ENCODE results near the gene CDX1.

The CDX1 gene

GRCh38 chr5:150184990-150185912, 18.7 kb downstream of the CDX1 start:
- DNase-seq: no peak

GRCh38 chr5:150186137-150186536, 19.6 kb downstream of the CDX1 start:
- no peak for DNase-seq

- DNase-seq: no peak
Observed at GRCh38 chr5:150186897-150187296, 20.3 kb downstream of the CDX1 start.

- DNase-seq: no peak
Observed at GRCh38 chr5:150188146-150188842, 21.7 kb downstream of the CDX1 start.

- DNase-seq: no peak
Observed at GRCh38 chr5:150189326-150189725, 22.7 kb downstream of the CDX1 start.

GRCh38 chr5:150189728-150190502, 23.3 kb downstream of the CDX1 start, which contains the start of gene SLC6A7:
SLC6A7 (plus strand) TSS chr5:150190062; CDS start chr5:150190328, 266 bp downstream.
- no peak for DNase-seq

- no peak for DNase-seq
Observed at GRCh38 chr5:150190503-150190979, 24.0 kb downstream of the CDX1 start.

- DNase-seq: no peak
Observed at GRCh38 chr5:150190987-150191386, 24.4 kb downstream of the CDX1 start.

GRCh38 chr5:150192462-150192861, 25.9 kb downstream of the CDX1 start:
- DNase-seq: no peak

- no peak for DNase-seq
Observed at GRCh38 chr5:150195736-150196485, 29.3 kb downstream of the CDX1 start.

GRCh38 chr5:150196514-150196913, 29.9 kb downstream of the CDX1 start:
- DNase-seq: no peak

GRCh38 chr5:150196986-150197385, 30.4 kb downstream of the CDX1 start:
- no peak for DNase-seq

- DNase-seq: no peak
Observed at GRCh38 chr5:150197476-150197875, 30.9 kb downstream of the CDX1 start.

GRCh38 chr5:150202501-150202900, 35.9 kb downstream of the CDX1 start:
- DNase-seq: no peak

- no peak for DNase-seq
Observed at GRCh38 chr5:150203832-150204589, 37.4 kb downstream of the CDX1 start.

GRCh38 chr5:150204590-150204960, 38.0 kb downstream of the CDX1 start:
- no peak for DNase-seq

- no peak for DNase-seq
Observed at GRCh38 chr5:150206098-150206778, 39.7 kb downstream of the CDX1 start.

- no peak for DNase-seq
Observed at GRCh38 chr5:150206779-150207115, 40.2 kb downstream of the CDX1 start.

- DNase-seq: no peak
Observed at GRCh38 chr5:150208187-150209098, 41.9 kb downstream of the CDX1 start.

GRCh38 chr5:150209099-150209635, 42.6 kb downstream of the CDX1 start:
- DNase-seq: no peak
